Right ventricle myocardium inferior (tissue), 1 donor: ENCODE measurements around the gene GALK1. TPM values are rescaled to one million over a fixed set of nuclear protein-coding genes. Genes with fewer than 3 reads are reported as not detected.

Source experiments
- ATAC-seq: fragments of 200-7000 bp; cut with Tn5 transposase; one replicate; pipeline ENCODE4 v1.9.1; 2020; ENCODE audit warnings: mild to moderate bottlenecking, moderate library complexity
- DNase-seq: peaks from one replicate; pipeline ENCODE4 v3.0.0; 2021; ENCODE audit errors: missing footprints
- intact Hi-C: fragments of 100-400 bp; cut with DNase I; formaldehyde crosslinking; loops from one replicate; pipeline ENCODE4 v1.11.0; 2022
- total RNA-seq: library from RNA; stranded (reverse); fragmentation: NEBNext Ultra II Directional; extraction: Animal tissue kit (Norgen Biotek cat#: 25700); gene quantifications from one replicate; pipeline ENCODE4 v1.2.1, GENCODE V29; 2021
- donor health status: DM: no; HTN: yes; CAD: no; lungs with severe emphysema.

Gene GALK1
- total RNA-seq, 1 donor from 2014 or later, result 23.8 TPM

DNA sequence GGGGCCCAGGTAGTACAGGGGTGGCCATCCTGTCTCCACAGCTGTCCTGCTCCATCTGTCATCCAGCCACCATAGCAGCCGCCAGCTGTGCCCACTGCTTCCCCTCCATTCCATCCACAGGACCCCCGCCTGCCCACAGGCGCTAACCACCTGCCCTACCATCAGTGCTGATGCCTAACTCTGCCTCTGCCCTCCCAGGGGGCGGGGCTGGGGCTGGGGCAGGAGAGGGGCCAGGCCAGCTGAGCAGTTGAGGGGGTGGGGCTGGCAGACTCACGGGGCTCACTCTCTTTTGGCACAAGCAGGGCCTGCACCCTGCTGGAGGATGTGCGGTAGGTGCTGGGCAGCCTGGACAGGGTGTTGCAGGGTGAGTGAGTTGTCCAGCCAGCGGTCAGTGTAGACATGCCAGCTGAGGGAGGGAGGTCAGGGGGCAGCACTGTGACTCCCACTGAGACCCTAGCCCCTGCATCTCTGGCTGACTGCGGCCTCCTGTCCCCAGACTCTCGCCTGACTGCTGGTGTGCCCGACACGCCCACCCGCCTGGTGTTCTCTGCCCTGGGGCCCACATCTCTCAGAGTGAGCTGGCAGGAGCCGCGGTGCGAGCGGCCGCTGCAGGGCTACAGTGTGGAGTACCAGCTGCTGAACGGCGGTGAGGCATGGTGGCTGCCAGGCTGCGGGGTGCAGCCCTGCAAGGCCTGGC lies 9.6 kb downstream of the GALK1 start:
- ATAC-seq, result no peak
- DNase-seq, result peak; percentile 59
- intact Hi-C loops, result loop anchor here (10.0 kb wide), 1 partner anchor 331 kb away; no protein-coding TSS in a partner anchor

- DNase-seq (peak; percentile 13), ATAC-seq (peak; percentile 0)
- intact Hi-C loops, result loop anchor here (10.0 kb wide), 1 partner anchor 330 kb away; no protein-coding TSS in a partner anchor
Observed at GRCh38 chr17:75754378-75755204, 10.4 kb downstream of the GALK1 start.

DNA sequence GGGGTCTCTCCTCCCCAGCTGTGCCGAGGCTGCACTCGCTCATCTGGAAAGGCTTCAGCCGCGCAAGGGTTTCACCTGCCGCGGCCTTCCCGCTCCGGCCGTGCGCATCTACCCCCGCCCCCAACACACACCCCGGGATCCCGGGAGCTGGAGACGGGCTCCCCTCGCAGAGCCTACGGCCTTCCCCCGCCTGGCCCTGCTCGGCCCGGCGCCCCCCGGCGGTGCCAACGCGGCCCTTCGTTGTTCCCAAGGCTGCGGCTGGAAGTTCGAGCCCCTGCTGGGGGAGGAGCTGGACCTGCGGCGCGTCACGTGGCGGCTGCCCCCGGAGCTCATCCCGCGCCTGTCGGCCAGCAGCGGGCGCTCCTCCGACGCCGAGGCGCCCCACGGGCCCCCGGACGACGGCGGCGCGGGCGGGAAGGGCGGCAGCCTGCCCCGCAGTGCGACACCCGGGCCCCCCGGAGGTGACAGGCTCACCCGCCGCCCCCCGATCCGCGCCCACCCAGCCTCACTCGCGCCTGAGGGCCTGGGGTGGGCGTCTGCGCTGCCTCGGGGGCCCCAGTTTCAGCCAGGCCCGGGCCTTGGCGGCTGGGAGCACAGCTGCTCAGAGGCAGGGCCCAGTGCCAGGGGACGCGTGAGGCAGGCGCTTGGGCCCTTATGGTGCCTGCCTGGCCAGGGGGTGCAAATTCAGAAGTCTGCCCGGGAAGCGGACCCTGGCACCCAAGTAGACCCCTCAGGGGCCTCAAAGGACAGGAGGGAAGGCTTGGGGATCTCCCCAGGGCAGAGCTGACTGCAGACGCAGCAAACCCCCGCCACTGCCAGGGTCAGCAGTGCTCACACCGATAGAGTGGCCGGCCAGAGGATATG lies 11.2 kb downstream of the GALK1 start:
- intact Hi-C loops, result loop anchor here (10.0 kb wide), 1 partner anchor 329 kb away; no protein-coding TSS in a partner anchor
- DNase-seq (peak; percentile 86), ATAC-seq (peak; percentile 71)

DNA sequence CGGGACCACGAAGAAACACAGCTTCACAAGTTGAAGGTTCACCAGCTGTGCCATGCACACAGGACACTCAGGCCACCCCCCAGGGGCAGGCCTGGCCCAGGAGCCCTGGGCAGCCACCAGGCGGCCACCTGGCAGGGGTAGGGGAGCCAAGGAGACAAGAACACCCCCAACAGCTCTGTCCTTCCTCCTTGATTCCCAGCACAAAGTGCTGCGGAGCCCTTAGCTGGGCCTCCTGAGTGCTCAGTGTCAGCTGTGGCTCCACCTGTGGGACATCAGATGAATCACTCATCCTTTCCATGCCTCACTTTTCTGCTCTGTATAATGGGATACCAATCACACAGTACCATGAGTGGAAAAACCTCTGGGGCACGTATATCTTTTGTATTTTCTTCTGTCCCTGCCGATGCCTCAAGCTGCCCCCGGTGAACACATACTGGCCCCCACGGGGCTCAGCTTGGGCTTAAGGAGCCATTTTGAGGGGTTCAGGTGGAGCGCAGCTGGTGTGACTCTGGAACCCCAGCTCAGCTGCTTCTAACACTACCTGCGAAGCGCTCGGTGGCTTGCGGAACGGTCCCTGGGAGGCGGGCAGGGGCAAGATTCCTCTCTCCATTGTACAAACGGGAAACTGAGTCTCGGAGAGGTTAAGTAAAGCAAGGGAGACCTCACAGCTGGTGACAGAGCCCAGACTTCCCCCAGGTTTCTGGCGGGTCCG lies 12.0 kb downstream of the GALK1 start:
- no peak for ATAC-seq
- intact Hi-C loops, result loop anchor here (10.0 kb wide), 1 partner anchor 328 kb away; no protein-coding TSS in a partner anchor
- DNase-seq, result peak; percentile 30

DNA sequence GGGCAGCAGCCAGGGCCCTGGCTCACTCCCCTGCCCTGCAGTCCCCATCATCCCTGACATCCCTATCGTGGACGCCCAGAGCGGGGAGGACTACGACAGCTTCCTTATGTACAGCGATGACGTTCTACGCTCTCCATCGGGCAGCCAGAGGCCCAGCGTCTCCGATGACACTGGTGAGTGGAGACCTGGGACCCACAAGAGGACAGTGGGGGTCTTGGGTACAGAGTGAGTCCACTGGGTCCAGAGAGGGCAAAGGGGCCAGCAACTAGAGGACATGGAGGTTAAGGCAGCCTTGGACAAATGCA lies 12.6 kb downstream of the GALK1 start:
- no peak for DNase-seq
- intact Hi-C loops, result loop anchor here (10.0 kb wide), 1 partner anchor 328 kb away; no protein-coding TSS in a partner anchor
- no peak for ATAC-seq

- intact Hi-C loops, result loop anchor here (10.0 kb wide), 1 partner anchor 327 kb away; no protein-coding TSS in a partner anchor
- DNase-seq (peak; percentile 69), ATAC-seq (no peak)
Observed at GRCh38 chr17:75751676-75752404, 13.2 kb downstream of the GALK1 start.

DNA sequence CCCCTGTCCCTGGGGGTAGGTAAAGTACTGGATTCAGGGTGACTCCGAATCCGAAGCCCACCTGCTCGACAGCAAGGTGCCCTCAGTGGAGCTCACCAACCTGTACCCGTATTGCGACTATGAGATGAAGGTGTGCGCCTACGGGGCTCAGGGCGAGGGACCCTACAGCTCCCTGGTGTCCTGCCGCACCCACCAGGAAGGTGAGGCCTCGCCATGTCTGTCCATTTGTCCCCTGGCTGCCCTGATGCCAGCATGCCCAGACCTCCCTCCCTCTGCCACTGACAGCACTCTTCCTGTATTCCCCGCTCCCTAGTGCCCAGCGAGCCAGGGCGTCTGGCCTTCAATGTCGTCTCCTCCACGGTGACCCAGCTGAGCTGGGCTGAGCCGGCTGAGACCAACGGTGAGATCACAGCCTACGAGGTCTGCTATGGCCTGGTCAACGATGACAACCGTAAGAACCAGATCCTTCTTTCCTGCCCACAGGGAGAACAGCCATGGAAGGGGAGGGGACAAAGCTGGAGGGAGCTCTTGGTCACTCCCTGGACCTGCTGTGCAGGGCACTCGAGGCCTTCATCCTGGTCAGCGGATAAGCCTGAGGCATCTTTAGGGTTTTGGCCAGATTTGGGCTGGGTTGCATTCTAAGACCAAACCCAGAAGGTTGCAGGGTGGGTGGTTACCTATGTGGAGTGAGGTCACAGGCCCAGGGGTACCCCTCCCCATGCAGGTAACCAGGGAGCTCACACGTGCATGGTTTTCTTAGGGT lies 14.2 kb downstream of the GALK1 start:
- DNase-seq (peak; percentile 30), ATAC-seq (no peak)
- intact Hi-C loops, result loop anchor here (10.0 kb wide), 1 partner anchor 326 kb away; no protein-coding TSS in a partner anchor

GRCh38 chr17:75749545-75750389 lies 15.2 kb downstream of the GALK1 start:
- intact Hi-C loops, result loop anchor here (1.0 to 10.0 kb wide), 3 partner anchors 71 to 325 kb away; partner anchors contain the start of gene SMIM5
- peak; percentile 68 for ATAC-seq

DNA sequence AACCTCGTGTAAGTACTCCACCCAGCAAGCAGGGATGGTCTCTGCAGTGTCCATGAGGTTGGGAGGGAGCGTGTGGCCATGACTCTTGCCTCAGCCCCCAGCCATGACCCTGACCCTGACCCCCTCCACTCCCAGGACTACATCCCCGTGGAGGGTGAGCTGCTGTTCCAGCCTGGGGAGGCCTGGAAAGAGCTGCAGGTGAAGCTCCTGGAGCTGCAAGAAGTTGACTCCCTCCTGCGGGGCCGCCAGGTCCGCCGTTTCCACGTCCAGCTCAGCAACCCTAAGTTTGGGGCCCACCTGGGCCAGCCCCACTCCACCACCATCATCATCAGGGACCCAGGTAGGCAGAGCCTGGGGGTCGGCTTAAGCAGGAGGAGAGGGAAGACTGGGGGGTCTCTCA lies 16.3 kb downstream of the GALK1 start:
- ATAC-seq, result no peak
- DNase-seq, result peak; percentile 41
- intact Hi-C loops, result loop anchor here (1.0 to 2.0 kb wide), 2 partner anchors 70 to 115 kb away; partner anchors contain the start of gene SMIM5

More at GRCh38 chr17:75749545-75750389, 15.2 kb downstream of the GALK1 start:
- peak; percentile 95 for DNase-seq

DNA sequence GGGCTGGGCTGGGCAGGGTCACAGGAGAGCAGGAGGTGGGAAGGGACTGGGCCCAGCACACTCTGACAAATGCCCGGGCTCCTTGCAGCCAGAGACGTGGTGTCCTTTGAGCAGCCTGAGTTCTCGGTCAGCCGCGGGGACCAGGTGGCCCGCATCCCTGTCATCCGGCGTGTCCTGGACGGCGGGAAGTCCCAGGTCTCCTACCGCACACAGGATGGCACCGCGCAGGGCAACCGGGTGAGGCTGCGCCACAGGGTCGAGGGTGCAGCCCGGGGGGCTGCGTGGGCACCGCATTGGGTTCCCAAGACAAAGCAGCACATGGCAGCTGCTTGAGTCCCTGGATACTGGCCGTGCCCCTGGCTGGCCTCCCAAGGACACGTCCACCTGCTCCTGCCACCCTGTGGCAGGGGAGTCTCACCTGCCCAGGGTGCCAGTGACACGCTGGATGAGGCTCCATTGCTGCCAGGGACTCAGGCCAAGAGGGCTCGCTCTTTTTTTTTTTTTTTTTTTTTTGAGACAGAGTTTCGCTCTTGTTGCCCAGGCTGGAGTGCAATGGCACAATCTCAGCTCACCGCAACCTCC lies 21.3 kb downstream of the GALK1 start:
- intact Hi-C loops, result no loop called here
- no peak for DNase-seq
- no peak for ATAC-seq

DNA sequence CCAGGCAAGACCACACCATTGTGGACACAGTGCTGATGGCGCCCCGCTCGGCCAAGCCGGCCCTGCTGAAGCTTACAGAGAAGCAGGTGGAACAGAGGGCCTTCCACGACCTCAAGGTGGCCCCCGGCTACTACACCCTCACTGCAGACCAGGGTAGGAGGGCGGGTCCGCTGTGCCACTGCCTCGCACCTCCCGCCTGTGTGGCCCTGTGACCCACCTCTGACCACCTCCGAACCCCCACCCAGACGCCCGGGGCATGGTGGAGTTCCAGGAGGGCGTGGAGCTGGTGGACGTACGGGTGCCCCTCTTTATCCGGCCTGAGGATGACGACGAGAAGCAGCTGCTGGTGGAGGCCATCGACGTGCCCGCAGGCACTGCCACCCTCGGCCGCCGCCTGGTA lies 22.7 kb downstream of the GALK1 start:
- DNase-seq, result no peak
- intact Hi-C loops, result no loop called here

DNA sequence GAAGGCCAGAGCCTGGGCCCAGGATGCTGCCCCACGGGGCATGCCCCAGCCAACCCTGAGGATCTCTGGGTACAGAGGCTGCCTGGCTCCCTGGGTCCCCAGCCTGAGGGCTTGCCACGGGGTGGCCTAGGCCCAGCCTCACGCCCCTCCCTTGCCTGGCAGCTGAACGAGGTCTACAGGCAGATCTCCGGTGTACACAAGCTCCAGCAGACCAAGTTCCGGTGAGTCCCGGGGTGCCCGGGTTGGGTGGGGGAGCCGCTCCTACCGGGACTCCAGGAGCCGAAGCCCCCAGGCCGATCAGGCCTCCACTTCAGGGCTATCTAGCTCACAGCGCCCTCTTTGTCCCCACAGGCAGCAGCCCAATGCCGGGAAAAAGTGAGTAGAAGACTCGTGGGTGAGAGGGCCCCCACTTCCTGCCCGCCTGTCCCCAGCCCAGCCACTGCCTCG lies 24.3 kb downstream of the GALK1 start:
- DNase-seq, result peak; percentile 1
- intact Hi-C loops, result no loop called here
- ATAC-seq, result no peak

More for the DNA sequence above, 22.7 kb downstream of the GALK1 start:
- ATAC-seq, result no peak

DNA sequence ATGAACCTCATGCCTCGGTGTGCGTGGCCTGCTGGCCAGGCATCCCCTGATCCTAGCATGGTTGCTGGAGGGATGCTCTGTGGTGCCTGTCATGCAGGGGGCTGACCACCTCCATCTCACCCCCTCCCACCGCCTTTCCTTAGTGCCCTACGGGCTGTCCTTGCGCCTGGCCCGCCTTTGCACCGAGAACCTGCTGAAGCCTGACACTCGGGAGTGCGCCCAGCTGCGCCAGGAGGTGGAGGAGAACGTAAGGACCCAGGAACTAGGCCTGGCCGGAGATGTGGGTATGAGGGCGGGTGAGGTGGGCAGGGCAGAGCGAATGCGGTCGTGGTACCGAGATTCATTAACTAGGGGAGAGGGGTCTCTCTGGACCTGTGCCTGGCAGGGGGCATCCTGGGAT lies 24.8 kb downstream of the GALK1 start:
- ATAC-seq, result no peak
- intact Hi-C loops, result no loop called here
- peak; percentile 62 for DNase-seq

DNA sequence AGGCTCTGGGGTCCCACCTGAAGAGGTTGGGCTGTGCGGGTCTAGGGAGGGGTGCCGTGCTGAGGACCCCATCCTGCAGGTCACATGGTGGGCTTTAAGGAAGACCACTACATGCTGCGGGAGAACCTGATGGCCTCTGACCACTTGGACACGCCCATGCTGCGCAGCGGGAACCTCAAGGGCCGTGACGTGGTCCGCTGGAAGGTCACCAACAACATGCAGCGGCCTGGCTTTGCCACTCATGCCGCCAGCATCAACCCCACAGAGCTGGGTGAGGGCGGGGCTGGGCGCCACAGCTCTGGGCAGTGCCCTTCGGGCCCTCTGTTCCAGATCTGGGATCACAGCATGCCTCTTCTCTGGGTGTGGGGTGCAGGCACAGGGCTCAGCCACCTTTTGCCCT lies 25.2 kb downstream of the GALK1 start:
- peak; percentile 23 for DNase-seq

GRCh38 chr17:75739174-75739573 lies 25.8 kb downstream of the GALK1 start:
- DNase-seq, result peak; percentile 2
- no peak for ATAC-seq
- intact Hi-C loops, result no loop called here

More for the DNA sequence above, 25.2 kb downstream of the GALK1 start:
- no peak for ATAC-seq
- intact Hi-C loops, result no loop called here
